PC-9 (cell line): Measurements from ENCODE around the gene ZNF346. TPM values are rescaled to one million over a fixed set of nuclear protein-coding genes. Genes with fewer than 3 reads are reported as not detected.

Source experiments
- BruUV-seq: library from RNA; stranded (reverse); fragments of 400-500 nt; replicated peaks from 2 replicates; lab custom pipeline; 2021; lab: Mats Ljungman, UMichigan
- CTCF ChIA-PET: fragments of 300-600 bp; sonication (Branson Sonifier 250); formaldehyde crosslinking; loops from one replicate; lab custom pipeline; 2022; ENCODE audit warnings: antibody characterized with exemption; lab: Charles Lee
- POLR2A ChIA-PET: fragments of 300-600 bp; sonication (Branson Sonifier 250); formaldehyde crosslinking; loops from one replicate; lab custom pipeline; 2022; ENCODE audit warnings: antibody characterized with exemption; ENCODE audit not compliant: unreplicated experiment; lab: Charles Lee
- DNase-seq, 2 experiments: peaks; one replicate each; pipeline versions ENCODE4 v3.0.0 to v3.0.0-alpha.2; 2015 to 2022; ENCODE audit warnings: mixed read lengths in 1 of 2
- H2AFZ ChIP-seq: fragments of 200-600 bp; sonication (generic); 2 replicates; pipeline ENCODE4 v1.8.1; 2017; ENCODE audit warnings: antibody characterized with exemption
- H3F3A ChIP-seq: fragments of 200-600 bp; sonication (generic); 2 replicates; pipeline ENCODE4 v1.8.1; 2017; ENCODE audit warnings: antibody characterized with exemption, mild to moderate bottlenecking, low read depth; ENCODE audit not compliant: insufficient read depth
- H3K27ac ChIP-seq: fragments of 200-600 bp; sonication (generic); 2 replicates; pipeline ENCODE4 v1.6.1; 2016; ENCODE audit warnings: mixed run types
- H3K27me3 ChIP-seq: fragments of 200-600 bp; sonication (generic); 2 replicates; pipeline ENCODE4 v1.6.1; 2016; ENCODE audit warnings: low read depth, mixed run types; ENCODE audit not compliant: insufficient read depth
- H3K36me3 ChIP-seq: fragments of 200-600 bp; sonication (generic); 2 replicates; pipeline ENCODE4 v1.6.1; 2016; ENCODE audit warnings: low read depth, mixed run types
- H3K4me1 ChIP-seq: fragments of 200-600 bp; sonication (generic); replicated peaks from 2 replicates; pipeline ENCODE4 v1.6.1; 2016; ENCODE audit warnings: mixed run types; ENCODE audit not compliant: insufficient read depth
- H3K4me2 ChIP-seq: fragments of 200-600 bp; sonication (generic); 2 replicates; pipeline ENCODE4 v1.6.1; 2017; ENCODE audit warnings: mixed run types
- H3K4me3 ChIP-seq: fragments of 200-600 bp; sonication (generic); 2 replicates; pipeline ENCODE4 v1.6.1; 2016; ENCODE audit warnings: mixed run types
- H3K79me2 ChIP-seq: fragments of 200-600 bp; sonication (generic); 2 replicates; pipeline ENCODE4 v1.6.1; 2017; ENCODE audit warnings: low read depth, mixed run types
- H3K9me2 ChIP-seq: fragments of 200-600 bp; sonication (generic); 2 replicates; pipeline ENCODE4 v1.8.1; 2017; ENCODE audit warnings: mild to moderate bottlenecking; ENCODE audit not compliant: insufficient read depth
- H3K9me3 ChIP-seq: fragments of 200-600 bp; sonication (generic); 2 replicates; pipeline ENCODE4 v1.8.1; 2016; ENCODE audit warnings: low read depth; ENCODE audit not compliant: insufficient read depth
- H4K20me1 ChIP-seq: fragments of 200-600 bp; sonication (generic); 2 replicates; pipeline ENCODE4 v1.8.1; 2017; ENCODE audit not compliant: insufficient read depth
- EZH2 ChIP-seq: fragments of 200-600 bp; sonication (generic); IDR thresholded peaks from 2 replicates; pipeline ENCODE4 v1.8.0; 2017; ENCODE audit warnings: antibody characterized with exemption, low read depth
- intact Hi-C: fragments of 100-400 bp; cut with micrococcal nuclease; formaldehyde crosslinking; loops from one replicate; pipeline ENCODE4 v1.10.0; 2022; ENCODE audit not compliant: unreplicated experiment
- total RNA-seq: library from RNA; stranded (reverse); gene quantifications from 2 replicates; pipeline ENCODE4 v1.2.3, GENCODE V29; 2021
- TF ChIP-seq, protein P1 (sequence below): fragments of 200-600 bp; sonication (generic); conservative IDR thresholded peaks from 2 replicates; pipeline ENCODE4 v1.6.1; 2017; ENCODE audit warnings: mixed run types, antibody characterized with exemption, mild to moderate bottlenecking, moderate library complexity

ZNF346 gene
- total RNA-seq, 1 experiment from 2014 or later = 23.8 TPM

GRCh38 chr5:177077335-177077734 is 54.8 kb downstream of the ZNF346 start:
- no peaks in the 10 kb centered on the region for H3K27me3 ChIP-seq
- H3K27ac ChIP-seq = no peak overlapping the region
- DNase-seq = no peak
- TF ChIP-seq, protein P1, sequence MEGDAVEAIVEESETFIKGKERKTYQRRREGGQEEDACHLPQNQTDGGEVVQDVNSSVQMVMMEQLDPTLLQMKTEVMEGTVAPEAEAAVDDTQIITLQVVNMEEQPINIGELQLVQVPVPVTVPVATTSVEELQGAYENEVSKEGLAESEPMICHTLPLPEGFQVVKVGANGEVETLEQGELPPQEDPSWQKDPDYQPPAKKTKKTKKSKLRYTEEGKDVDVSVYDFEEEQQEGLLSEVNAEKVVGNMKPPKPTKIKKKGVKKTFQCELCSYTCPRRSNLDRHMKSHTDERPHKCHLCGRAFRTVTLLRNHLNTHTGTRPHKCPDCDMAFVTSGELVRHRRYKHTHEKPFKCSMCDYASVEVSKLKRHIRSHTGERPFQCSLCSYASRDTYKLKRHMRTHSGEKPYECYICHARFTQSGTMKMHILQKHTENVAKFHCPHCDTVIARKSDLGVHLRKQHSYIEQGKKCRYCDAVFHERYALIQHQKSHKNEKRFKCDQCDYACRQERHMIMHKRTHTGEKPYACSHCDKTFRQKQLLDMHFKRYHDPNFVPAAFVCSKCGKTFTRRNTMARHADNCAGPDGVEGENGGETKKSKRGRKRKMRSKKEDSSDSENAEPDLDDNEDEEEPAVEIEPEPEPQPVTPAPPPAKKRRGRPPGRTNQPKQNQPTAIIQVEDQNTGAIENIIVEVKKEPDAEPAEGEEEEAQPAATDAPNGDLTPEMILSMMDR = no peak
- no peak for TF ChIP-seq EZH2
- POLR2A ChIA-PET = no interaction called here
- H3K9me3 ChIP-seq = no peaks in the 10 kb centered on the region
- H3K4me3 ChIP-seq = no peak overlapping the region
- H3K9me2 ChIP-seq = no peaks in the 10 kb centered on the region
- no peaks in the 10 kb centered on the region for H4K20me1 ChIP-seq
- no TSS peak for BruUV-seq
- H2AFZ ChIP-seq = no peak overlapping the region
- H3K79me2 ChIP-seq = no peaks in the 10 kb centered on the region
- CTCF ChIA-PET = no interaction called here
- no peak overlapping the region for H3K4me2 ChIP-seq
- peaks cover 3% of the 10 kb centered on the region; the same call in 1 of the 2 replicates for H3F3A ChIP-seq
- no peaks in the 10 kb centered on the region for H3K36me3 ChIP-seq
- no peaks in the 10 kb centered on the region for H3K4me1 ChIP-seq
- intact Hi-C loops = no loop called here

DNA sequence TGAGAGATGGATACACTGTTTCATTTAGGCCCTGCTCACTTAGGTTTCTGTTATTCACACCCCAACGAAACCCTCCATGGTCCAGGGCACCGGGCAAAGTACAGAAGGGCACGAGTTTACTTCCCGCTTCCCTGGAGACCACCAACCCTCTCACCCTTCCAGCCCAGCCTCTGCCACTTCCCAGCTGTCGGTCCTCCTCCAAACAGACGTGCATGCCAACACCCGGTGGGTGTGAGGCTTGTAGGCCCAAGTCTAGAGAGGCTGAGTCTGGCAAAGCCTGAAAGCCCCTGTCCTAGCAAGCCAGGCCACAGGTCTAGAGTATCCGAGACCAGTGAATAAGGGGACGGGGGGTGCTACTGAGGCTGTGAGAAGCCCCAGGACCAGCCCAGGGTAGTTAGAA is 57.1 kb downstream of the ZNF346 start:
- CTCF ChIA-PET = no interaction called here
- H4K20me1 ChIP-seq = no peaks in the 10 kb centered on the region
- no peaks in the 10 kb centered on the region for H3K9me3 ChIP-seq
- H3K9me2 ChIP-seq = no peaks in the 10 kb centered on the region
- H3K27me3 ChIP-seq = 0 out of 2 replicates have a peak, but pooled peaks cover 5% of the 10 kb centered on the region
- H3K27ac ChIP-seq = no peak overlapping the region
- no TSS peak for BruUV-seq
- intact Hi-C loops = no loop called here
- no peak overlapping the region for H3K4me3 ChIP-seq
- H3F3A ChIP-seq = peaks cover 3% of the 10 kb centered on the region; the same call in 1 of the 2 replicates
- DNase-seq = no peak
- POLR2A ChIA-PET = no interaction called here
- H3K36me3 ChIP-seq = no peaks in the 10 kb centered on the region
- H3K4me2 ChIP-seq = no peak overlapping the region
- no peak overlapping the region for H2AFZ ChIP-seq
- no peaks in the 10 kb centered on the region for H3K4me1 ChIP-seq
- TF ChIP-seq EZH2 = no peak
- TF ChIP-seq, protein P1 = no peak
- H3K79me2 ChIP-seq = no peaks in the 10 kb centered on the region

DNA sequence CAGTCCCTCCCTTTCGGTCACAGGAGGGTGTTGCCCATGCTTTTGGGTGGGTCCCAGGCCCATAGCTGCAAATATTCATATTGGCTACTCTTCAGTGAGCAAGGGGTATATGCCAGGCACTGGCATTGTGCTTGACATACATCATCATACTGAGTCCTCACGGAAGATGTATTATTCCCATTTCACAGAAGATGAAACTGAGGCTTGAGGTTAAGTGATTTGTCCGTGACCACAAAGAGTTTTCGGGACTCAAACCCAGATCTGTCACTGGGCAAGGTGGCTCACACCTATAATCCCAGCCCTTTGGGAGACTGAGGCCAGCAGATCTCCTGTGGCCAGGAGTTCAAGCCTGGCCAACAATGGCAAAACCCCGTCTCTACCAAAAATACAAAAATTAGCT is 57.8 kb downstream of the ZNF346 start:
- Histone ChIP-seq H4K20me1 (no peaks in the 10 kb centered on the region), H2AFZ (no peak overlapping the region), H3K79me2 (no peaks in the 10 kb centered on the region), H3K4me3 (no peak overlapping the region), H3K27me3 (0 out of 2 replicates have a peak, but pooled peaks cover 5% of the 10 kb centered on the region), H3K9me3 (no peaks in the 10 kb centered on the region), H3K9me2 (no peaks in the 10 kb centered on the region), H3K4me2 (no peak overlapping the region), H3K36me3 (no peaks in the 10 kb centered on the region), H3F3A (peaks cover 9% of the 10 kb centered on the region; the same call in 1 of the 2 replicates), H3K4me1 (no peaks in the 10 kb centered on the region), H3K27ac (no peak overlapping the region)
- DNase-seq = no peak
- POLR2A ChIA-PET = no interaction called here
- BruUV-seq = no TSS peak
- CTCF ChIA-PET = no interaction called here
- TF ChIP-seq EZH2 = no peak
- TF ChIP-seq, protein P1 = no peak
- intact Hi-C loops = no loop called here
